GM10248 (cell line): Measurements from ENCODE around the gene YY1.

Experiments used
- CTCF ChIA-PET: fragments of 300-600 bp; sonication (Branson Sonifier 250); formaldehyde crosslinking; extraction: SDS; loops from one replicate; lab custom pipeline; 2021; ENCODE audit warnings: antibody characterized with exemption; lab: Yijun Ruan, JAX
- POLR2A ChIA-PET: fragments of 350-650 bp; sonication (Branson Sonifier 250); formaldehyde crosslinking; extraction: SDS; loops from one replicate; lab custom pipeline; 2020; ENCODE audit warnings: antibody characterized with exemption; lab: Yijun Ruan, JAX
- DNase-seq: peaks from one replicate; pipeline ENCODE4 v3.0.0; 2012; ENCODE audit errors: extremely low spot score
- TF ChIP-seq, protein P1 (sequence below): IDR thresholded peaks from 2 replicates; pipeline ENCODE4 v1.5.1; 2012; ENCODE audit warnings: mild to moderate bottlenecking, low read depth; ENCODE audit errors: extremely low read depth, missing control alignments, control extremely low read depth

The YY1 gene

GRCh38 chr14:100221533-100222223, 17.3 kb upstream of the YY1 start:
- peak; percentile 67 for DNase-seq
- POLR2A ChIA-PET: interaction anchor here (0.6 to 0.9 kb wide), 4 partner anchors 19 to 75 kb away, joined by 3 to 5 read pairs (median 3); no protein-coding TSS in a partner anchor

DNA sequence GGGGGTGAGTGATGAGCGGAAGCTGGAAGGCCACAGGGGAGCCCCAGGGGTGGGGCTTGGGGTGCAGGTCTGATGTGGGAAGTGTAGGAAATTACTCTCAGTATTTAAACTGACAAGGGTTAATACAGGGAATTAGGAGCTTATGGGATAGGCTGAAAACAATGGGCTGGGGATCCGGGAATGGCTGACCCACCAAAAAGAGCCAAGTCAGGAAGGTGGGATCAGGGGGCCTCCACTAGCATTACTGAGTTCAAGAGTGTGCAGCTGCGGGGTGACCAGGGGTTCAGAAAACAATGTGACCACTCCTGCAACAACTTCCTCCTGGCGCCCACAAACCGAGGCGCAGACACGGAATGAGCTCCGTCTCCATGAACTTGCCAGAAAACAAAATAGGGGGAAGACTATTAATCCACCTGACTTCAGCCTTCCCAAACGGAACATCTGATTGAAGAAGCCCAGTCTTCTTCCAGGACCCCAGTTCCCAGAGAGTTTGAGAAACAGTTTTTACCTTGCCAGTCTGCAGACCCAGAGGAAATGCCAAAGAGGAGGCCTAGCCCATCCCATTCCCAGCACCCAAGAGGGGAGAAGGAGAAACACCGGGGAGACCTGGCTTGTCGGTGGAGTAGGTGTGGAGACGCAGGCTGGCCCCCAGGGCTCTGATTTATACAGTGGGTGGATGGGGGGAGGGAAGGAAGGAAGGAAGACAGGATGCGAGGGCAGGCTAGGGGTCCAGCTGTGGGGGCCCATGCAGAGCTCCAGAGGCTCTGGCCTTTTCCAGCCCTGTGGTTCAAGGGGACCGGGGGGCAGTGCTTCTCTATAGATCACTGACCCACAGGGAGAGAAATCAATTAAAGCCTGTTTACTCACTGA, 16.5 kb upstream of the YY1 start:
- no peak for DNase-seq
- POLR2A ChIA-PET: interaction anchor here (0.9 to 1.7 kb wide), 2 partner anchors 29 to 153 kb away, joined by 3 read pairs; no protein-coding TSS in a partner anchor
- CTCF ChIA-PET: interaction anchor here (0.8 to 4.9 kb wide), 12 partner anchors 8 to 275 kb away, joined by 3 to 48 read pairs (median 4); partner anchors contain the start of gene YY1
- TF ChIP-seq, protein P1, sequence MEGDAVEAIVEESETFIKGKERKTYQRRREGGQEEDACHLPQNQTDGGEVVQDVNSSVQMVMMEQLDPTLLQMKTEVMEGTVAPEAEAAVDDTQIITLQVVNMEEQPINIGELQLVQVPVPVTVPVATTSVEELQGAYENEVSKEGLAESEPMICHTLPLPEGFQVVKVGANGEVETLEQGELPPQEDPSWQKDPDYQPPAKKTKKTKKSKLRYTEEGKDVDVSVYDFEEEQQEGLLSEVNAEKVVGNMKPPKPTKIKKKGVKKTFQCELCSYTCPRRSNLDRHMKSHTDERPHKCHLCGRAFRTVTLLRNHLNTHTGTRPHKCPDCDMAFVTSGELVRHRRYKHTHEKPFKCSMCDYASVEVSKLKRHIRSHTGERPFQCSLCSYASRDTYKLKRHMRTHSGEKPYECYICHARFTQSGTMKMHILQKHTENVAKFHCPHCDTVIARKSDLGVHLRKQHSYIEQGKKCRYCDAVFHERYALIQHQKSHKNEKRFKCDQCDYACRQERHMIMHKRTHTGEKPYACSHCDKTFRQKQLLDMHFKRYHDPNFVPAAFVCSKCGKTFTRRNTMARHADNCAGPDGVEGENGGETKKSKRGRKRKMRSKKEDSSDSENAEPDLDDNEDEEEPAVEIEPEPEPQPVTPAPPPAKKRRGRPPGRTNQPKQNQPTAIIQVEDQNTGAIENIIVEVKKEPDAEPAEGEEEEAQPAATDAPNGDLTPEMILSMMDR: no peak

More at GRCh38 chr14:100221533-100222223, 17.3 kb upstream of the YY1 start:
- CTCF ChIA-PET: interaction anchor here (1.0 to 4.9 kb wide), 10 partner anchors 10 to 275 kb away, joined by 3 to 48 read pairs (median 6); partner anchors contain the start of gene YY1
- TF ChIP-seq, protein P1: no peak

- ChIA-PET CTCF (interaction anchor here (0.9 to 4.9 kb wide), 10 partner anchors 8 to 240 kb away, joined by 3 to 48 read pairs (median 4); no protein-coding TSS in a partner anchor), POLR2A (interaction anchor here (1.7 kb wide), 1 partner anchor 154 kb away, joined by 3 read pairs; no protein-coding TSS in a partner anchor)
- no peak for DNase-seq
Measured at GRCh38 chr14:100223332-100224201, 15.4 kb upstream of the YY1 start.

DNA sequence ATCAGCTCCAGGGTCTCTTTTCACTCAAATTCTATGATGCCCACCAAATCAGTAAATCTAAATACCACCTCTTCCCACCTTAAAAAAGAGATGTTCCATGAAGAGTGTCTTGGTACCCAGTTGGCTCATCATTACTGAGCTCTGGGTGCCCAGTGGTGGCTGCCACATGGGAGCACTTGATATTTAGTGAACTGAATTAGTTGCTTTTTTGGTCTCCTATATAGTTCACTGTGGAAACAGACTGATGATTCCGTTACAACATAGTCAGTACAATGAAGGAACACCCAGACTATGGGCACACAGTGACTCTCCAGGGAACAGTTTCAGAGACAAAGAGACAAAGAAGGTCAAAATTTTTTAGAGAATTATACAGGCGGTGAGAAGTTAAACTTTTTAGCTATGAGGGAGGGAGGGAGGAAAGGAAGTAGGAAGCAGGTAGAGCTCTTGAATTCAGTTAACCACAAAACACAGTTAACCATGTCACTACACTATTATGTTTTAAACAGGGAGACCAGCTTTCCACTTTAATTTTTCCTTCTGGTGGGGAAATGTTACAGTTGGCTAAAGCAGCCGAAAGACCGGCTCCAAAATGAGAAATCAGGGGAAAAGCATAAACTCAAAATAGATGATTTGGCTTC, 14.6 kb upstream of the YY1 start:
- ChIA-PET CTCF (interaction anchor here (1.0 to 4.9 kb wide), 6 partner anchors 11 to 241 kb away, joined by 3 to 48 read pairs (median 4); no protein-coding TSS in a partner anchor), POLR2A (no interaction called here)
- TF ChIP-seq, protein P1: no peak
- DNase-seq: no peak

More at GRCh38 chr14:100223332-100224201, 15.4 kb upstream of the YY1 start:
- TF ChIP-seq, protein P1: no peak

- TF ChIP-seq, protein P1: no peak
- no peak for DNase-seq
- POLR2A ChIA-PET: no interaction called here
- CTCF ChIA-PET: interaction anchor here (1.0 to 4.9 kb wide), 4 partner anchors 10 to 153 kb away, joined by 3 to 48 read pairs (median 26); no protein-coding TSS in a partner anchor
Measured at GRCh38 chr14:100225169-100225568, 13.8 kb upstream of the YY1 start.
